HepG2 (cell line): ENCODE results near the gene PIK3CA. TPM values are rescaled to one million over a fixed set of nuclear protein-coding genes. Genes with fewer than 3 reads are reported as not detected.

Source experiments
- AKNA ChIP-seq: sonication (generic); formaldehyde crosslinking; IDR thresholded peaks from 2 replicates; pipeline ENCODE4 v1.4.0; 2020; ENCODE audit warnings: missing genetic modification reagents, borderline replicate concordance
- FOXP4 ChIP-seq: sonication (generic); formaldehyde crosslinking; IDR thresholded peaks from 2 replicates; pipeline ENCODE4 v1.4.0; 2020; ENCODE audit warnings: missing genetic modification reagents
- MEIS1 ChIP-seq: sonication (generic); formaldehyde crosslinking; IDR thresholded peaks from 2 replicates; pipeline ENCODE4 v1.9.0; 2021; ENCODE audit warnings: mild to moderate bottlenecking, missing genetic modification reagents, moderate library complexity, borderline replicate concordance
- NFE2L1 ChIP-seq: sonication (generic); formaldehyde crosslinking; IDR thresholded peaks from 2 replicates; pipeline ENCODE4 v1.4.0; 2020; ENCODE audit warnings: missing genetic modification reagents, mild to moderate bottlenecking, borderline replicate concordance
- ZHX1 ChIP-seq: sonication (generic); formaldehyde crosslinking; IDR thresholded peaks from 2 replicates; pipeline ENCODE4 v1.8.1; 2022; ENCODE audit warnings: low read depth, mild to moderate bottlenecking, missing genetic modification reagents
- polyA plus RNA-seq, 8 experiments: library from polyadenylated mRNA; depleted of rRNA in 3 of 8; stranded (reverse) in 7 of 8; unstranded in 1 of 8; fragments of >200 nt; fragmentation: Illumina TruSeq in 4 of 8; extraction: Trizol in 4 of 8; gene quantifications; 2 replicates each; pipeline versions ENCODE4 v1.2.1 to v1.2.3, GENCODE V29; 2011 to 2016; ENCODE audit warnings: low read depth in 4 of 8, missing spikeins in 1 of 8, mixed read lengths in 1 of 8; ENCODE audit not compliant: insufficient read depth in 1 of 8
- total RNA-seq, 5 experiments: library from RNA; depleted of rRNA; stranded (reverse); fragments of >200 nt; fragmentation: Illumina TruSeq; extraction: Trizol; gene quantifications; 2 replicates each; pipeline ENCODE4 v1.2.3, GENCODE V29; 2016; ENCODE audit warnings: low read depth in 1 of 5
- TF ChIP-seq, protein P1 (sequence below): sonication (generic); formaldehyde crosslinking; conservative IDR thresholded peaks from 2 replicates; pipeline ENCODE4 v1.8.0; 2022; ENCODE audit warnings: missing genetic modification reagents
- TF ChIP-seq, protein P2 (sequence below): sonication (generic); formaldehyde crosslinking; IDR thresholded peaks from 2 replicates; pipeline ENCODE4 v1.4.0; 2020; ENCODE audit warnings: mild to moderate bottlenecking, missing genetic modification reagents, borderline replicate concordance

PIK3CA gene
- total and polyA plus RNA-seq, 2 of the 13 experiments (the other 11 are each of a cell fraction or from before 2014, with no cell fraction given) = 5.7 to 11.4 TPM

GRCh38 chr3:179260949-179261765 is 113.0 kb downstream of the PIK3CA start (continued):
- no peak for TF ChIP-seq AKNA (CRISPR knock-in tag)
- TF ChIP-seq NFE2L1 = no peak
- TF ChIP-seq MEIS1 = no peak
- TF ChIP-seq FOXP4 (CRISPR knock-in tag) = no peak; the same call in 1 of the 2 replicates
- peak; percentile 82; the same call in 1 of the 2 replicates for TF ChIP-seq ZHX1 (CRISPR knock-in tag)
- TF ChIP-seq, protein P1, sequence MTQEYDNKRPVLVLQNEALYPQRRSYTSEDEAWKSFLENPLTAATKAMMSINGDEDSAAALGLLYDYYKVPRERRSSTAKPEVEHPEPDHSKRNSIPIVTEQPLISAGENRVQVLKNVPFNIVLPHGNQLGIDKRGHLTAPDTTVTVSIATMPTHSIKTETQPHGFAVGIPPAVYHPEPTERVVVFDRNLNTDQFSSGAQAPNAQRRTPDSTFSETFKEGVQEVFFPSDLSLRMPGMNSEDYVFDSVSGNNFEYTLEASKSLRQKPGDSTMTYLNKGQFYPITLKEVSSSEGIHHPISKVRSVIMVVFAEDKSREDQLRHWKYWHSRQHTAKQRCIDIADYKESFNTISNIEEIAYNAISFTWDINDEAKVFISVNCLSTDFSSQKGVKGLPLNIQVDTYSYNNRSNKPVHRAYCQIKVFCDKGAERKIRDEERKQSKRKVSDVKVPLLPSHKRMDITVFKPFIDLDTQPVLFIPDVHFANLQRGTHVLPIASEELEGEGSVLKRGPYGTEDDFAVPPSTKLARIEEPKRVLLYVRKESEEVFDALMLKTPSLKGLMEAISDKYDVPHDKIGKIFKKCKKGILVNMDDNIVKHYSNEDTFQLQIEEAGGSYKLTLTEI = no peak
- TF ChIP-seq, protein P2, sequence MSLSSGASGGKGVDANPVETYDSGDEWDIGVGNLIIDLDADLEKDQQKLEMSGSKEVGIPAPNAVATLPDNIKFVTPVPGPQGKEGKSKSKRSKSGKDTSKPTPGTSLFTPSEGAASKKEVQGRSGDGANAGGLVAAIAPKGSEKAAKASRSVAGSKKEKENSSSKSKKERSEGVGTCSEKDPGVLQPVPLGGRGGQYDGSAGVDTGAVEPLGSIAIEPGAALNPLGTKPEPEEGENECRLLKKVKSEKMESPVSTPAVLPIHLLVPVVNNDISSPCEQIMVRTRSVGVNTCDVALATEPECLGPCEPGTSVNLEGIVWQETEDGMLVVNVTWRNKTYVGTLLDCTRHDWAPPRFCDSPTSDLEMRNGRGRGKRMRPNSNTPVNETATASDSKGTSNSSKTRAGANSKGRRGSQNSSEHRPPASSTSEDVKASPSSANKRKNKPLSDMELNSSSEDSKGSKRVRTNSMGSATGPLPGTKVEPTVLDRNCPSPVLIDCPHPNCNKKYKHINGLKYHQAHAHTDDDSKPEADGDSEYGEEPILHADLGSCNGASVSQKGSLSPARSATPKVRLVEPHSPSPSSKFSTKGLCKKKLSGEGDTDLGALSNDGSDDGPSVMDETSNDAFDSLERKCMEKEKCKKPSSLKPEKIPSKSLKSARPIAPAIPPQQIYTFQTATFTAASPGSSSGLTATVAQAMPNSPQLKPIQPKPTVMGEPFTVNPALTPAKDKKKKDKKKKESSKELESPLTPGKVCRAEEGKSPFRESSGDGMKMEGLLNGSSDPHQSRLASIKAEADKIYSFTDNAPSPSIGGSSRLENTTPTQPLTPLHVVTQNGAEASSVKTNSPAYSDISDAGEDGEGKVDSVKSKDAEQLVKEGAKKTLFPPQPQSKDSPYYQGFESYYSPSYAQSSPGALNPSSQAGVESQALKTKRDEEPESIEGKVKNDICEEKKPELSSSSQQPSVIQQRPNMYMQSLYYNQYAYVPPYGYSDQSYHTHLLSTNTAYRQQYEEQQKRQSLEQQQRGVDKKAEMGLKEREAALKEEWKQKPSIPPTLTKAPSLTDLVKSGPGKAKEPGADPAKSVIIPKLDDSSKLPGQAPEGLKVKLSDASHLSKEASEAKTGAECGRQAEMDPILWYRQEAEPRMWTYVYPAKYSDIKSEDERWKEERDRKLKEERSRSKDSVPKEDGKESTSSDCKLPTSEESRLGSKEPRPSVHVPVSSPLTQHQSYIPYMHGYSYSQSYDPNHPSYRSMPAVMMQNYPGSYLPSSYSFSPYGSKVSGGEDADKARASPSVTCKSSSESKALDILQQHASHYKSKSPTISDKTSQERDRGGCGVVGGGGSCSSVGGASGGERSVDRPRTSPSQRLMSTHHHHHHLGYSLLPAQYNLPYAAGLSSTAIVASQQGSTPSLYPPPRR = no peak
